Endothelial cell (in vitro differentiated cells): ENCODE results near the gene RNF4. TPM values are rescaled to one million over a fixed set of nuclear protein-coding genes. Genes with fewer than 3 reads are reported as not detected.

Experiments
- DNase-seq: peaks from one replicate; pipeline ENCODE4 v3.0.0; 2021; ENCODE audit warnings: low spot score
- H3K27ac Mint-ChIP-seq: one replicate; pipeline ENCODE4 v1.8.0; 2021; ENCODE audit warnings: mixed read lengths, inconsistent platforms; ENCODE audit not compliant: unreplicated experiment
- H3K27me3 Mint-ChIP-seq: one replicate; pipeline ENCODE4 v1.8.0; 2021; ENCODE audit warnings: mild to moderate bottlenecking, moderate library complexity, mixed read lengths, inconsistent platforms; ENCODE audit not compliant: unreplicated experiment
- H3K36me3 Mint-ChIP-seq: one replicate; pipeline ENCODE4 v1.8.0; 2021; ENCODE audit warnings: mild to moderate bottlenecking, low read depth, mixed read lengths, inconsistent platforms; ENCODE audit not compliant: unreplicated experiment
- H3K4me1 Mint-ChIP-seq: one replicate; pipeline ENCODE4 v1.8.0; 2021; ENCODE audit warnings: mild to moderate bottlenecking, mixed read lengths, inconsistent platforms; ENCODE audit not compliant: unreplicated experiment
- H3K4me3 Mint-ChIP-seq: one replicate; pipeline ENCODE4 v1.8.0; 2021; ENCODE audit warnings: mild to moderate bottlenecking, mixed read lengths, inconsistent platforms; ENCODE audit not compliant: unreplicated experiment
- H3K9me3 Mint-ChIP-seq: one replicate; pipeline ENCODE4 v1.8.0; 2021; ENCODE audit warnings: mixed read lengths, inconsistent platforms; ENCODE audit not compliant: unreplicated experiment
- CTCF ChIP-seq: fragments of 200-600 bp; sonication (generic); IDR thresholded peaks from one replicate; pipeline ENCODE4 v1.5.0; 2021; ENCODE audit warnings: antibody characterized with exemption; ENCODE audit not compliant: unreplicated experiment
- total RNA-seq: library from RNA; stranded (reverse); fragmentation: NEBNext Ultra II Directional; extraction: Animal tissue kit (Norgen Biotek cat#: 25700); gene quantifications from one replicate; pipeline ENCODE4 v1.2.1, GENCODE V29; 2021; ENCODE audit not compliant: unreplicated experiment

RNF4 gene
- total RNA-seq, 1 donor from 2014 or later: 65.0 TPM

DNA sequence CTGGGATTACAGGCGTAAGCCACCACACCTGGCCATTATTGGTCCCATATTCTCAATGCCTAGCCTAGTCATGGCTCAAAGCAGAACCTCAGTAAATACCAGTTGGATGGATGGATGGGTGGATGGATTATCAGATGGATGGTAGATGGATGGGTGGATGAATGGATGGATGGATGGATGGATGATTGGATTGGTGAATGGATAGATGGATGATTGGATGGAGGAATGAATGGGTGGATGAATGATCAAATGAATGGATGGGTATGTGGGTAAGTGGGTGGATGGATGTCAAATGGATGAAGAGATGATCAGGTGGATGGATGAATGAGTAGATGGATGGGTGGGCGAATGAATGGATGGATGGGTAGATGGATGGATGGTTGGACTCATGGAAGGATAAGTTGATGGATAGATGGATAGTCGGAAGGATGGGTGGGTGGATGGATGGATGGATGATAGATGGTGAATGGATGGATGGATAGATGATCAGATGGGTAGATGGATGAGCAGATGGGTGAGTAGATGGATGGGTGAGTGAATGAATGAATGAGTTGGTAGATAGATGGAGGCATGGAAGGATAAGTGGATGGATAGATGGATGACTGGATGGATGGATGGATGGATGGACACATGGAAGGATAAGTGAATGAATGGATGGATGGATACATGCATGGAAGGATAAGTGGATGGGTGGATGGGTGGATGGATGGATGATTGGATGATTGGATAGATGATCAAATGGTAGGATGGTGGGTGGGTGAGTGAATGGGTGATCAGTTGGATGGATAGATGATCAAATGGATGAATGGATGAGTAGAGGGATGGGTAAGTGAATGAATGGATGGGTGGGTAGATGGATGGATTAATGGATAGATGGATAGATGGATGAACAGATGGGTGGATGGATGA is 22.0 kb upstream of the RNF4 start:
- no peak overlapping the region for H3K27ac Mint-ChIP-seq
- no peak overlapping the region for H3K4me3 Mint-ChIP-seq
- TF ChIP-seq CTCF: no peak

GRCh38 chr4:2448589-2448988 is 20.3 kb upstream of the RNF4 start:
- no peak overlapping the region for H3K27ac Mint-ChIP-seq
- H3K27me3 Mint-ChIP-seq: peaks cover under 1% of the 10 kb centered on the region
- H3K4me1 Mint-ChIP-seq: no peaks in the 10 kb centered on the region
- H3K9me3 Mint-ChIP-seq: no peaks in the 10 kb centered on the region
- H3K4me3 Mint-ChIP-seq: no peak overlapping the region
- DNase-seq: no peak
- no peaks in the 10 kb centered on the region for H3K36me3 Mint-ChIP-seq
- TF ChIP-seq CTCF: no peak

More for the DNA sequence above, 22.0 kb upstream of the RNF4 start:
- Mint-ChIP-seq H3K9me3 (no peaks in the 10 kb centered on the region), H3K27me3 (no peaks in the 10 kb centered on the region), H3K36me3 (no peaks in the 10 kb centered on the region), H3K4me1 (no peaks in the 10 kb centered on the region)
- DNase-seq: no peak

DNA sequence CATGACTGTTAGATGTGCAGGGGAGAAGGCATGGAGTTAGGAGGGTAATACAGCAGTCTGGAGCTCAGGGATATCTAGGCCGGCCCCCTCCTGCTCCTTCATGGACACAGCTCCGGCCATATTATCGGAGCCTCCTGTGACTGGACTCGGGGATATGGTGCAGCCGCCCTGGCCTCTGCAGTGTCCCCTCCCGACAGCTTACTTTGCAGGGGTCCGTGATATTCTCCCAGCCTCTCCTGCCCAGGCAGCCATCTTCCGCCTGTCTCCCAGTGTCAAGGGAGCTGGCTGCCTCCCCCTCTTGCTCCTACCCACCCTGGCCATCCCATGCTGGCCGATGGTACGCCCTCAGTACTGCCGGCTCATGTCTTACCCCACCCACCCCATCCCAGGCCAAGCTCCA is 19.9 kb upstream of the RNF4 start:
- no peak for DNase-seq
- H3K27ac Mint-ChIP-seq: no peak overlapping the region

DNA sequence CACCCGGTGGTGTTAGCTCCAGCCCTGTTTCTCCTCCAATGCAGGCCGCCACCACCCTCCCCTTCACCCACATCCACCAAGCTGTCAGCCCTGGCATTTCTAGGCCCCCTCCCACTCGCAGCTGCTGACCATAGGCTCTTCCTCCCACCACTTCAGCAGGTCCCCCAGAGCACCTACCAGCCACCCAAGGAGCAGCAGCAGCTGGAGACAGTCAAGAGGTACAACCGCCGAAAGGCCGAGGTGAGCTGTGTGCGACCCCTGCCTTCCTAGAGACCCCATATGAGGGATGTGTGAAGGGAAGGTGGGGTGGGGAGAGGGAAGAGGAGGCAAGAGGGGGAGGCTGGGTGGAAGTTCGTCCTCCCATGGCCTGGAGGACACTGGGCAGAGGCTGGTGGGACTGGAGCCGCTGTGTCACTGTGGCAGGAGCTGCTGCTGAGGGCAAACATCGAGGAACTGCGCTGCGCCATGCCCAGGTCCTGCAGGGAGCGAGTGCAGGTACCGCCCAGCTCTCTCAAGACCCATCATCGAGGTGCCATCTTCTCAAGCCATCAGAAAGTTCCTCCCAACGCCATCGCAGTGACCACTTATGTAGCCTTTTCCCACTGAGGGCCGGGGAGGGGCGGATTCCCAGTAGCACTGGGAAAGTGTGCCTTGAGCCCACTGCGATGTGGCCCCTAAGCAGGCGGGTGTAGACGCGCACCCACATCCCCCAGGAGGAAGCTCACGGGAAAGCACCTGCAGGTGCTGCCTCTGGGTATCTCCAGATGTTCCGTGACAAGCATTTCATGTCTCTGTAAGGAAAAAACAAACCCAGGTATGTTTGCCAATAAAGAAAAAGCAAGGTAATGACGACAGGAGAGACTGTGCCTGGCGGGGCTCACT is 19.2 kb upstream of the RNF4 start:
- Mint-ChIP-seq H3K9me3 (no peaks in the 10 kb centered on the region), H3K4me1 (no peaks in the 10 kb centered on the region), H3K27ac (no peak overlapping the region), H3K4me3 (no peak overlapping the region), H3K36me3 (no peaks in the 10 kb centered on the region), H3K27me3 (peaks cover 1% of the 10 kb centered on the region)
- no peak for TF ChIP-seq CTCF
- DNase-seq: no peak

More for the DNA sequence above, 19.9 kb upstream of the RNF4 start:
- Mint-ChIP-seq H3K4me1 (no peaks in the 10 kb centered on the region), H3K4me3 (no peak overlapping the region), H3K9me3 (no peaks in the 10 kb centered on the region), H3K36me3 (no peaks in the 10 kb centered on the region), H3K27me3 (peaks cover 1% of the 10 kb centered on the region)
- no peak for TF ChIP-seq CTCF
